ENCODE data around the gene METTL21A.

- TF ChIP-seq CTCF (conservative IDR thresholded peaks at IDR 0.05 in 1 of 2, IDR thresholded peaks at IDR 0.05 in 1 of 2; ENCODE audit: extremely low read depth in 1 of 2, insufficient read depth in 1 of 2, low read depth in 1 of 2, low read length in 2 of 2) = no peak
- TF ChIP-seq EZH2 (IDR thresholded peaks at IDR 0.05; ENCODE audit: borderline replicate concordance, low read length) = no peak
Measured at GRCh38 chr2:207621501-207622039, 3.6 kb downstream of the METTL21A start.
